AG04449 (cell line): ENCODE data around the gene FURIN.
"Not testable (repeated sequence)": the region's sequence is repeated elsewhere in the genome, so short reads cannot be mapped to it uniquely, and the experiment has no call there.

Experiments used
- CTCF ChIA-PET: fragments of 350-600 bp; formaldehyde crosslinking; extraction: SDS; loops from one replicate; lab custom pipeline; 2021; ENCODE audit warnings: antibody characterized with exemption; lab: Yijun Ruan, JAX
- POLR2A ChIA-PET: fragments of 400-600, 350-600 bp; formaldehyde crosslinking; extraction: SDS; loops from one replicate; lab custom pipeline; 2020; ENCODE audit warnings: antibody characterized with exemption, inconsistent platforms; lab: Yijun Ruan, JAX
- DNase-seq: peaks from one replicate; pipeline ENCODE4 v3.0.0-alpha.2; 2010; ENCODE audit warnings: low read depth, low spot score
- H3K4me3 ChIP-seq: 2 replicates; pipeline ENCODE4 v1.5.1; 2011; ENCODE audit warnings: low read depth, mild to moderate bottlenecking, control low read depth, low read length
- TF ChIP-seq, protein P1 (sequence below): IDR thresholded peaks from one replicate; pipeline ENCODE4 v1.5.1; 2011; ENCODE audit warnings: mild to moderate bottlenecking, moderate library complexity, low read length, control low read depth, inconsistent platforms; ENCODE audit not compliant: insufficient read depth; ENCODE audit errors: missing control alignments

Gene FURIN

DNA sequence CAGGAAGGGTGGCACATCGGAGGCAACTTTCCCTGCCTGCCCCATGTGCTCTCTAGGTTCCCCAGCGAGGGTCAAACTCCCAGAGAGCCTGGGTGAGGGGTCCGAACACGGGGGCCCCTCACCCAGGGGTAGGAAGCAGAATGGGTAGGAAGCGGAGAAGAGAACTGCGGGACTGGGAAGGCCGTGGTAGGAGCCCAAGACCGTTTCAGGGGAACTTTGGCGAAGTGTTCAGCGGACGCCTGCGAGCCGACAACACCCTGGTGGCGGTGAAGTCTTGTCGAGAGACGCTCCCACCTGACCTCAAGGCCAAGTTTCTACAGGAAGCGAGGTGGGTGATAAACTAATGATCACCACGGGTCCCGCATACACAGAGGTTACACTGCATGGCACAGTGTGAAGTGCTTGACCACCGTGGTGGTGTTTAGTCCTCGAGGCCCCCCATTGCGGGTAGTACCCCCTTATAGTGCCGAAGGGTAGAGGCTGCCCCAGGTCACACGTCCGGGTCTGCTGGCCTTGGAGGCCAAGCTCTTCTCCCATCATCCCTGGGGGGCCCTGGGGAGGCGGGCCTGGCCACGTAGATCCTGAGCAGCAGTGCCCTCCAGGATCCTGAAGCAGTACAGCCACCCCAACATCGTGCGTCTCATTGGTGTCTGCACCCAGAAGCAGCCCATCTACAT, 24.2 kb downstream of the FURIN start:
- ChIA-PET POLR2A (no interaction called here), CTCF (interaction anchor here (2.6 to 4.0 kb wide), 2 partner anchors 7 to 9 kb away, joined by 14 to 52 read pairs; partner anchors contain the start of genes FES and MAN2A2)
- TF ChIP-seq, protein P1, sequence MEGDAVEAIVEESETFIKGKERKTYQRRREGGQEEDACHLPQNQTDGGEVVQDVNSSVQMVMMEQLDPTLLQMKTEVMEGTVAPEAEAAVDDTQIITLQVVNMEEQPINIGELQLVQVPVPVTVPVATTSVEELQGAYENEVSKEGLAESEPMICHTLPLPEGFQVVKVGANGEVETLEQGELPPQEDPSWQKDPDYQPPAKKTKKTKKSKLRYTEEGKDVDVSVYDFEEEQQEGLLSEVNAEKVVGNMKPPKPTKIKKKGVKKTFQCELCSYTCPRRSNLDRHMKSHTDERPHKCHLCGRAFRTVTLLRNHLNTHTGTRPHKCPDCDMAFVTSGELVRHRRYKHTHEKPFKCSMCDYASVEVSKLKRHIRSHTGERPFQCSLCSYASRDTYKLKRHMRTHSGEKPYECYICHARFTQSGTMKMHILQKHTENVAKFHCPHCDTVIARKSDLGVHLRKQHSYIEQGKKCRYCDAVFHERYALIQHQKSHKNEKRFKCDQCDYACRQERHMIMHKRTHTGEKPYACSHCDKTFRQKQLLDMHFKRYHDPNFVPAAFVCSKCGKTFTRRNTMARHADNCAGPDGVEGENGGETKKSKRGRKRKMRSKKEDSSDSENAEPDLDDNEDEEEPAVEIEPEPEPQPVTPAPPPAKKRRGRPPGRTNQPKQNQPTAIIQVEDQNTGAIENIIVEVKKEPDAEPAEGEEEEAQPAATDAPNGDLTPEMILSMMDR = no peak
- no peak for DNase-seq
- no peak overlapping the region for H3K4me3 ChIP-seq

DNA sequence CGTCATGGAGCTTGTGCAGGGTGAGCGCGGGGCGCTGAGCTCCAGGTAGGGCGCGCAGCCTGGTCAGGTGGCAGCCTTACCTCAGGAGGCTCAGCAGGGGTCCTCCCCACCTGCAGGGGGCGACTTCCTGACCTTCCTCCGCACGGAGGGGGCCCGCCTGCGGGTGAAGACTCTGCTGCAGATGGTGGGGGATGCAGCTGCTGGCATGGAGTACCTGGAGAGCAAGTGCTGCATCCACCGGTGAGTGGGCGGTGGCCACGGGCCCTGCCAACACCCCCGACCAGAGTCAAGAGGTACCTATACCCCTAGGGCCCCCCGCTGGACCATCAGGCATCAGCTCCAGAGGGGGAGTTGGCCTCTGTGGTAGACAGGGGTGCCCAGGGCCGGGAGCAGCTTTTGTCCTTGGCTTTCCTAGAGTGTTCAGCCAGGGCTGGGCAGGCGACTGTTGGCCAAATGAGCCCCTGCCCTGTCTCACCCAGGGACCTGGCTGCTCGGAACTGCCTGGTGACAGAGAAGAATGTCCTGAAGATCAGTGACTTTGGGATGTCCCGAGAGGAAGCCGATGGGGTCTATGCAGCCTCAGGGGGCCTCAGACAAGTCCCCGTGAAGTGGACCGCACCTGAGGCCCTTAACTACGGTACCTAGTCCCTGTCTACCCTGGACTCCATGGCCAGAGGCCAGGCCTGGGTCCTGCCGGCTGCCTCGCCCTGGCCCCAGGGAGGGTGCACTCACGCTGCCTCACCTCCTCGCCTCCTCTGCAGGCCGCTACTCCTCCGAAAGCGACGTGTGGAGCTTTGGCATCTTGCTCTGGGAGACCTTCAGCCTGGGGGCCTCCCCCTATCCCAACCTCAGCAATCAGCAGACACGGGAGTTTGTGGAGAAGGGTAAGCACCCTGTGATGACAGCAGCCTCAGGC, 25.0 kb downstream of the FURIN start:
- ChIA-PET CTCF (interaction anchor here (2.6 to 4.0 kb wide), 2 partner anchors 8 to 9 kb away, joined by 14 to 52 read pairs; partner anchors contain the start of genes FES and MAN2A2), POLR2A (no interaction called here)
- H3K4me3 ChIP-seq = no peak overlapping the region
- DNase-seq = no peak
- TF ChIP-seq, protein P1 = no peak

DNA sequence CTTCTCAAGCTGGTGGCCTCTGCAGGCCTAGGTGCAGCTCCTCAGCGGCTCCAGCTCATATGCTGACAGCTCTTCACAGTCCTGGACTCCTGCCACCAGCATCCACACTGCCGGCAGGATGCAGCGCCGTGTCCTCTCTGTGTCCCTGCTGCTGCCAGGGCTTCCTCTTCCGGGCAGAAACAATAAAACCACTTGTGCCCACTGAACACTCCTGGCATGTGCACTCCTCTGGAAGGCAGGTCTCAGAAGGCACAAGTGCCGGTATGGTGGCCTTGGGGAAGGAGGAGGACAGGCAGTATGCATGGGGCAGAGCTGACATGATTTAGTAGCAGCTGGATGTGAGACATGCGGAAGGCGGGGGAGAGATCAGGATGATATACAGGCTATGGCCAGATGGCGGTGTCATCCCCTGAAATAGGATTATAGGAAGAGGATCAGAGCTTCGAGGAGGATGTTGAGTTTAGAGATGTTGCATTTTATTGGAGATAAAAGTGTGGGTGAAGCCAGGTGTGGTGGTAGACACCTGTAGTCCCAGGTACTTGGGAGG, 27.3 kb downstream of the FURIN start:
- CTCF ChIA-PET = interaction anchor here (0.8 to 4.0 kb wide), 7 partner anchors 9 to 247 kb away, joined by 3 to 52 read pairs (median 6); partner anchors contain the start of genes FES, HDDC3 and UNC45A
- POLR2A ChIA-PET = no interaction called here
- TF ChIP-seq, protein P1 = no peak
- H3K4me3 ChIP-seq = no peak overlapping the region
- DNase-seq = no peak

DNA sequence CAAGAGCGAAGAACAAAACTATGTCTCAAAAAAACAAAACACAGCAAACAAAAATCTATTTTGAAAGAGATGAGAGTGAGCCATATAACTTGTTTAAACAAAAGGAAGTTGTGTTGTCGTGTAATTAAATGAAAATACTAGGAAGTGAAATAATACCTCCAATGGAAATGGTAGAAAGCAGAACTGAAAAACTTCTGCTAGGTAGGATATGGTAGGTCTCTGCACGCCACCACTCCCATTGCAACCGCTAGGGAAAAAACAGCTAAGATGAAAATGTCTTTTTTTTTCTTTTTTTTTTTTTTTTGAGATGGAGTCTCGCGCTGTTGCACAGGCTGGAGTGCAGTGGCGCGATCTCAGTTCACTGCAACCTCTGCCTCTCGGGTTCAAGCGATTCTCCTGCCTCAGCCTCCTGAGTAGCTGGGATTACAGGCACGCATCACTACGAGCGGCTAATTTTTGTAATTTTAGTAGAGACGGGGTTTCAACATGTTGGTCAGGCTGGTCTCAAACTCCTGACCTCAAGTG, 28.8 kb downstream of the FURIN start:
- POLR2A ChIA-PET, H3K4me3 ChIP-seq, DNase-seq: not testable (repeated sequence)
- CTCF ChIA-PET = interaction anchor here (0.5 to 8.4 kb wide), 4 partner anchors 12 to 249 kb away, joined by 3 to 109 read pairs (median 30); partner anchors contain the start of genes FES, HDDC3 and UNC45A

DNA sequence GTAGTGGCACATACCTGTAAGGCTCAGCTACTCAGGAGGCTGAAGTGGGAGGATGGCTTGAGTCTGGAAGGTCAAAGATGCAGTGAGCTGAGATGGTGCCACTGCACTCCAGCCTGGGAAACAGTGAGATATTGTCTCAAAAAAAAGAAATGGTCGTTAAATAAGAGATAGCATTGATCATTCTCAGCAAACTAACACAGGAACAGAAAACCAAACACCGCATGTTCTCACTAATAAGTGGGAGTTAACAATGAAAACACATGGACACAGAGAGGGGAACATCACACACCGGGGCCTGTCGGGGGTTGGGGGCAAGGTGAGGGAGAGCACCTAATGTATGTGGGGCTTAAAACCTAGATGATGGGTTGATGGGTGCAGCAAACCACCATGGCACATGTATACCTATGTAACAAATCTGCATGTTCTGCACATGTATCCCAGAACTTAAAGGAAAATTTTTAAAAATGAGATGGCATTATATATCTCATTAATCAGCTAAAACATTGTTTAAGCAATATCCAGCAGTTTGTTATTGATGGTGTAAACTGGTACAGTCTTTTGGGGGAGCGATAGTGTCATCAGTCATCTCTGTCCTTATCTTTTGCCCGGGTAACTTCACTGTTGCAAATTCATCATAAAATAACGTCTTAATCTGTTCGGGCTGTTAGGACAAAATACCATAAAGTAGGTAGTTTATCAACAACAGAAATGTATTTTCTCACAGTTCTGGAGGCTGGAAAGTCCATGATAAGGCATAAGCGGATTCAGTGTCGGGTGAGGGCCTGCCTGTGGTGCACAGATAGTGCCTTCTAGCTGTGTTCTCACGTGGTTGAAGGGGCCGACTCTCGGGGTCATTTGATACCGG, 33.0 kb downstream of the FURIN start:
- ChIA-PET CTCF (interaction anchor here (0.6 to 14.0 kb wide), 15 partner anchors 9 to 371 kb away, joined by 3 to 186 read pairs (median 5); partner anchors contain the start of genes FES, HDDC3 and UNC45A), POLR2A (interaction anchor here (1.3 kb wide), 1 partner anchor 28 kb away, joined by 4 read pairs; no protein-coding TSS in a partner anchor)
- DNase-seq = no peak
- TF ChIP-seq, protein P1 = no peak
- peak overlapping the region; percentile 76 for H3K4me3 ChIP-seq
